Transverse colon (tissue), 4 donors: ENCODE measurements around the gene PPP6R2.

Experiments used
- EP300 ChIP-seq: sonication (generic); formaldehyde crosslinking; IDR thresholded peaks from one replicate; pipeline ENCODE4 v1.6.1; 2017; ENCODE audit warnings: antibody characterized with exemption, low read depth
- POLR2A ChIP-seq: fragments of 450-650 bp; IDR thresholded peaks from one replicate; pipeline ENCODE4 v1.6.1; 2016; ENCODE audit warnings: antibody characterized with exemption, mild to moderate bottlenecking, moderate library complexity
- POLR2AphosphoS5 ChIP-seq, 3 donors: sonication (generic); formaldehyde crosslinking; IDR thresholded peaks; one replicate each; pipeline ENCODE4 v1.6.1; 2016; ENCODE audit warnings: antibody characterized with exemption in 3 of 3
- TF ChIP-seq, protein P1 (sequence below), 5 experiments: fragments of 200-600 bp in 3 of 5; fragments of 450-650 bp in 2 of 5; sonication (generic) in 3 of 5; IDR thresholded peaks; 1 replicate in 2 of 5; 2 replicates in 3 of 5; pipeline ENCODE4 v1.5.1; 2016 to 2017; ENCODE audit warnings: antibody characterized with exemption in 5 of 5, inconsistent platforms in 3 of 5, mild to moderate bottlenecking in 2 of 5, moderate library complexity in 1 of 5

DNA sequence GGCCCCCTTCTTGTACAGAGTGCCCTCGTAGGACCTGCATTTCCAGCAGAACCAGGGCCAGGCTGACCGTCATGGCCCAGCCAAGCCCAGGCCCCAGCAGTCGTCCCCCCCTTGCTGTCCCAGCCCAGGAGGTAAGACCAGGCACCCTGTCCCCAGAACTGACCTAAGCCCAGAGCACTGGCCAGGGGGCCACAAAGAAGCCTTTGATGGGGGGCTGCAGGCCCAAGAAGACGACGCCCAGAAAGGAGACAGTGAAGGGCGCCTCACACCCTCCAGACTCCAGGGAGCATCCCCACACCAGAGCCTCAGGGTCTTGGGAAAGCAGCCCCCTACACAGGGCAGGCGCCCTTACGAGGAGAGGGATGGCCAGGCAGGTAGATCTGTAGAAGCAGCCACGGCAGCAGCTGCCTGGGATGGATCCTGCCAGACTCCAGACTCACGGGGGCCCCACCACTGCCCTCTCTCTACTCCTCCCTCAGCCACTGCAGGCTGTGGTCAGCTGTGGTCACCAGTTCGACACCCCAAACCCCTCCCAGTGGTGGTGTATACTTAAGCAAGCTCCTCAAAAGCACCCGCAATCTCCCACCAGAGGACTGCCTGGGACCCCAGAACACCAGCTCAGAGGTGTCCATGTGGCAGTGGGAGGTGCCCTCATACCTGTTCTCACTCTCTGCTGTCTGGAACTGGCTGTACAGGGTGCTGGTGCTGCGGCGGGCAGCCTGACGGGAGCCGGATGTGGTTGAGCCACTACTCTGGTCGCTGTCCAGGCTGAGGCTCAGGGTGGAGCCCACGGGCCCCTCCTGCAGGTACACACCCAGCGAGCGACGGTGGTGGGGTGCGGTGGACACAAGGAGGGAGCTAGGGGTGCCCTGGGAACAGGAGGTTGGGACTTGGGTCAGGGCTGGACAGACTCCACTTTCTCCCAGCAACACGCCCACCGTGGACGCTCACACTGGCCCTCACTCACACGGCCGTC, 104.7 kb downstream of the PPP6R2 start:
- TF ChIP-seq POLR2A: no peak
- TF ChIP-seq POLR2AphosphoS5 (IDR thresholded peaks at IDR 0.05): no peak
- TF ChIP-seq, protein P1, sequence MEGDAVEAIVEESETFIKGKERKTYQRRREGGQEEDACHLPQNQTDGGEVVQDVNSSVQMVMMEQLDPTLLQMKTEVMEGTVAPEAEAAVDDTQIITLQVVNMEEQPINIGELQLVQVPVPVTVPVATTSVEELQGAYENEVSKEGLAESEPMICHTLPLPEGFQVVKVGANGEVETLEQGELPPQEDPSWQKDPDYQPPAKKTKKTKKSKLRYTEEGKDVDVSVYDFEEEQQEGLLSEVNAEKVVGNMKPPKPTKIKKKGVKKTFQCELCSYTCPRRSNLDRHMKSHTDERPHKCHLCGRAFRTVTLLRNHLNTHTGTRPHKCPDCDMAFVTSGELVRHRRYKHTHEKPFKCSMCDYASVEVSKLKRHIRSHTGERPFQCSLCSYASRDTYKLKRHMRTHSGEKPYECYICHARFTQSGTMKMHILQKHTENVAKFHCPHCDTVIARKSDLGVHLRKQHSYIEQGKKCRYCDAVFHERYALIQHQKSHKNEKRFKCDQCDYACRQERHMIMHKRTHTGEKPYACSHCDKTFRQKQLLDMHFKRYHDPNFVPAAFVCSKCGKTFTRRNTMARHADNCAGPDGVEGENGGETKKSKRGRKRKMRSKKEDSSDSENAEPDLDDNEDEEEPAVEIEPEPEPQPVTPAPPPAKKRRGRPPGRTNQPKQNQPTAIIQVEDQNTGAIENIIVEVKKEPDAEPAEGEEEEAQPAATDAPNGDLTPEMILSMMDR (IDR thresholded peaks at IDR 0.05): no peak
- TF ChIP-seq EP300: no peak
